Measurements from ENCODE around the gene CCDC194.

DNA sequence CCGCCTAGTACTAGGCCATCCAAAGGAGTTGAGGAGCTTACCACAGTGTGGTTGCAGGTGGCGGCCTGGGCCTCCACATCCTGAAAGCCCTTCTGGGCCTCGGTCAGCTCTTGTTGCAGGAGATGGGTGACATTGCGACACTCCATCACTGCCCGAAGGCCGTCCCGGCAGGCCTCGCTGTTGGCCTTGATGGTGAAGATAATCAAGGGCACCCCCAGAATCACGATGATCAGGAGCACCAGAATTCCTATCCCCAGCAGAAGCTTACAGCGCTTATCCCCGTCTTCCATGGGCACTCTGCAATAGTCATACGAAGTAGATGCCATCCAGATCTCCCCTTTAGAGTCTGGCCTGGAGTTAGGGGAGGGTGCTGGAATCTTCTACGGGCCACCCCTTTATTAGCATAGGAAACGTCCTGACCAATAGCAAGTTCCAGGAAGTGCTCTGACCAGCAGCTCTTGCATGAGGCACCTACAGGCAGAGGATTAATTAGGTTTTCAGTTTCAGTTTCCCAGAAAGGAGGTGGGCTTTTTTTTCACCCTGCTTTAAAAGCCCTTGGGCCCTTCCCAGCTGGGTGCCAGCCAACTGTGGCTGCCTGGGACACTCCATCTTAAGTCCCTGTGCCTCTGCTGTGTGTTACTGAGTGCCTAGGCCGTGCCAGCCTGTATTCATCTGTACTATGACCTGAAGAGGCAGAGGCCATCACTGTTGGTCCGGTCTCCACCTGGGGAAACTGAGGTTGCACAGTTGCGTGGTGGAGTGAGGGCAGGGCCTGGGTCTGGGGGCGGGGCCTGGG is 11.5 kb upstream of the CCDC194 start, which contains the start of gene BST2:
- TF ChIP-seq, protein P1, sequence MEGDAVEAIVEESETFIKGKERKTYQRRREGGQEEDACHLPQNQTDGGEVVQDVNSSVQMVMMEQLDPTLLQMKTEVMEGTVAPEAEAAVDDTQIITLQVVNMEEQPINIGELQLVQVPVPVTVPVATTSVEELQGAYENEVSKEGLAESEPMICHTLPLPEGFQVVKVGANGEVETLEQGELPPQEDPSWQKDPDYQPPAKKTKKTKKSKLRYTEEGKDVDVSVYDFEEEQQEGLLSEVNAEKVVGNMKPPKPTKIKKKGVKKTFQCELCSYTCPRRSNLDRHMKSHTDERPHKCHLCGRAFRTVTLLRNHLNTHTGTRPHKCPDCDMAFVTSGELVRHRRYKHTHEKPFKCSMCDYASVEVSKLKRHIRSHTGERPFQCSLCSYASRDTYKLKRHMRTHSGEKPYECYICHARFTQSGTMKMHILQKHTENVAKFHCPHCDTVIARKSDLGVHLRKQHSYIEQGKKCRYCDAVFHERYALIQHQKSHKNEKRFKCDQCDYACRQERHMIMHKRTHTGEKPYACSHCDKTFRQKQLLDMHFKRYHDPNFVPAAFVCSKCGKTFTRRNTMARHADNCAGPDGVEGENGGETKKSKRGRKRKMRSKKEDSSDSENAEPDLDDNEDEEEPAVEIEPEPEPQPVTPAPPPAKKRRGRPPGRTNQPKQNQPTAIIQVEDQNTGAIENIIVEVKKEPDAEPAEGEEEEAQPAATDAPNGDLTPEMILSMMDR (IDR thresholded peaks at IDR 0.05) = no peak
- no peak for TF ChIP-seq EZH2 (IDR thresholded peaks at IDR 0.05)

All from neural progenitor cell (in vitro differentiated cells).